Measurements from ENCODE around the gene APBA3.

Gene APBA3

GRCh38 chr19:3716147-3716668 lies 45.3 kb downstream of the APBA3 start:
- H3K9me3 Mint-ChIP-seq: no peaks in the 10 kb centered on the region
- H3K36me3 Mint-ChIP-seq (ENCODE audit: low read depth): no peaks in the 10 kb centered on the region
- peaks cover 11% of the 10 kb centered on the region for H3K4me1 Mint-ChIP-seq
- H3K27me3 Mint-ChIP-seq (ENCODE audit: low read depth, poor library complexity): peaks cover 43% of the 10 kb centered on the region
- no peak overlapping the region for H3K4me3 Mint-ChIP-seq
- H3K27ac Mint-ChIP-seq: no peak overlapping the region
- no peak for TF ChIP-seq CTCF (IDR thresholded peaks at IDR 0.05)
- no peak for DNase-seq

- TF ChIP-seq CTCF (IDR thresholded peaks at IDR 0.05): no peak
These were observed 48.6 kb downstream of the APBA3 start for GRCh38 chr19:3712663-3713611.

GRCh38 chr19:3710265-3710812 lies 51.2 kb downstream of the APBA3 start:
- DNase-seq: no peak
- H3K27me3 Mint-ChIP-seq (ENCODE audit: low read depth, poor library complexity): peaks cover 50% of the 10 kb centered on the region
- H3K9me3 Mint-ChIP-seq: no peaks in the 10 kb centered on the region
- H3K36me3 Mint-ChIP-seq (ENCODE audit: low read depth): no peaks in the 10 kb centered on the region
- no peak overlapping the region for H3K4me3 Mint-ChIP-seq
- H3K27ac Mint-ChIP-seq: no peak overlapping the region
- H3K4me1 Mint-ChIP-seq: peaks cover 30% of the 10 kb centered on the region
- TF ChIP-seq CTCF (IDR thresholded peaks at IDR 0.05): no peak

More at GRCh38 chr19:3712663-3713611, 48.6 kb downstream of the APBA3 start:
- no peak for DNase-seq
- Mint-ChIP-seq H3K4me1 (peaks cover 30% of the 10 kb centered on the region), H3K27ac (peak overlapping the region; percentile 87), H3K36me3 (ENCODE audit: low read depth) (no peaks in the 10 kb centered on the region), H3K4me3 (no peak overlapping the region), H3K27me3 (ENCODE audit: low read depth, poor library complexity) (peaks cover 39% of the 10 kb centered on the region), H3K9me3 (no peaks in the 10 kb centered on the region)

GRCh38 chr19:3708207-3708931 lies 53.1 kb downstream of the APBA3 start, which contains the start of gene TJP3:
TSS of gene TJP3 (plus strand) at chr19:3708384. CDS start at chr19:3728433, 20,049 bp downstream.
- DNase-seq: no peak
- Mint-ChIP-seq H3K27me3 (ENCODE audit: low read depth, poor library complexity) (peaks cover 45% of the 10 kb centered on the region), H3K4me1 (peaks cover 28% of the 10 kb centered on the region), H3K9me3 (no peaks in the 10 kb centered on the region), H3K36me3 (ENCODE audit: low read depth) (no peaks in the 10 kb centered on the region), H3K4me3 (no peak within 1 kb of the TSS), H3K27ac (no peak within 1 kb of the TSS)
- no peak for TF ChIP-seq CTCF (IDR thresholded peaks at IDR 0.05)

GRCh38 chr19:3707868-3708206 lies 53.7 kb downstream of the APBA3 start:
- no peak for TF ChIP-seq CTCF (IDR thresholded peaks at IDR 0.05)
- no peak for DNase-seq
- Mint-ChIP-seq H3K4me1 (peaks cover 23% of the 10 kb centered on the region), H3K36me3 (ENCODE audit: low read depth) (no peaks in the 10 kb centered on the region), H3K9me3 (no peaks in the 10 kb centered on the region), H3K4me3 (no peak overlapping the region), H3K27me3 (ENCODE audit: low read depth, poor library complexity) (peaks cover 40% of the 10 kb centered on the region), H3K27ac (no peak overlapping the region)
